RCC 7860 (cell line): Measurements from ENCODE around the gene REC8.
A peak's percentile ranks its signal among the peaks of the same experiment; 100 is the strongest.

Experiments used
- DNase-seq: peaks from one replicate; pipeline ENCODE4 v3.0.0-alpha.2; 2015; ENCODE audit warnings: low spot score
- FAIRE-seq: peaks from 2 replicates; lab custom pipeline; 2012; peaks lifted over from hg19 to GRCh38; lab: Jason Lieb, UNC

Gene REC8

GRCh38 chr14:24138396-24139271, 33.2 kb upstream of the REC8 start:
- no peak for FAIRE-seq
- DNase-seq: no peak

DNA sequence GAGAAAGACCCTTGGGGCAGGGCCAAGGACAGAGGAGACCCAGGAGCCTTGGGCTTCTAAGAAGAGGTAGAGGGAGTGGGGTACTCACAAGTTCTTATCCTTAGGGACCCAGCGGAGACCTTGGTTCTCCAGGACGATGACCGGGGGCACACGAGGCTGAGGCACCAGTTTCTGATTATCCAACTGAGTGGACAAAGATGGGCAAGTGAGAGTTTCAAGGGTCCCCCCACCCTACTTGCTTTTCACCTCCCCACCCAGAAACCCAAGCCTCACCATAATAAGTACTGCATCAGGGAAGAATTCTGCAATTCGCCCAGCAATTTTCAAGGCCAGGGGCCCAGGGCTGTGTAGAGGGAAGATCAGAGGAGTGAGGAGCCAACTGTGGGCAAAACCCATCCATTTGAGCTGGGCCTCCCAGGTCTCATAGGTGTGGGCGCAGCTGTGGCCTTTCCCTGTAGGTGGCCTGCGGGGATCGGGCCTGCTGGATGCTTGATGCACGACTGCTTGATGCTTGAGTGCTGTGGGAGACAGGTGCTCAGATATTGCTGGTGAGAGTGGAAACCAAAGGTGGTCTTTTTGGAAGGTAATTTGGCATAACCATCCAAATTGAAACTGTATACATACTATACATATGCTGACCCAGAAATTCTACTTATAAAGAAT, 32.5 kb upstream of the REC8 start:
- DNase-seq (no peak), FAIRE-seq (no peak)

DNA sequence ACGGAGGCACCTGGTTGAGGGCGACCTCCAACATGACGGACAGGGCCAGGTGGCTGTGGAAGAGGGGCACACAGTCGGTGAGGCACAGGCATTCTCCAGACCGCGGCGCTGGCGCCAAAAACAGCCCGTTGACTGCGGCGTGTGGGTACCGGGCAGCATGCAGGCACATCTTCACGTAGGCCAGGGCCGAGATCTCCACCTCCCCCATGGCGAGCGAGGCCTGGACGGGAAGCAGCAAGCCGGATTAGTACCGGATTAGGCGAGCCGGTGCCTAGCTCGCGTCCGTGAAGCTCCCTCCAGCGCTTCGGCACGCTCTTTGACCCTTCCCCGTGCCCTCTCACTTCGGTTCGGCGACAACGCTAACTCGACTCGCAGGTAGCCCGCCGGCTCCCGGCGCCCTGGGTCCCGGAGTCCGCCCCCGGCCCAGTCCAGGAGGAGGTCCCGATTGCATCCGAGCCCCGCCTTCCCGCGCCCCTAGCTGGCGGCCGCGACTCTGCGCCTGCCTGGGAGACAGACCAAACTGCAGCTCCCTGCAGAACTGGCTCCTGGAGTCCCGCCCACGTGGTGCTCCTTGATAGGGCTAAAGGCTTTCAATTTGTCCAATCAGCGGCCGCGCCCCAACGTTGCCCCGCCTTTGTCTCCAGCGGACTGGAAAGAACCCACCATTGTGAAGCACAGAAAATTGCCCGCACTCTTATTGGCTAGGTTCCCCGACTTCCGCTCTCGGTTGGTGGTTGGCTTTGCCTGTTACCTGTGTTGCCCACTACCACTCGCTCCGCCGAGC, 30.6 kb upstream of the REC8 start, which contains the start of gene EMC9:
Gene EMC9 (minus strand): TSS at position 495 of the 784 bp plus-strand sequence. CDS start 287 bp downstream, at position 208.
- peak; percentile 56 for FAIRE-seq
- DNase-seq: peak; percentile 94

GRCh38 chr14:24143511-24143910, 28.4 kb upstream of the REC8 start:
- no peak for DNase-seq
- FAIRE-seq: no peak

- no peak for DNase-seq
- FAIRE-seq: no peak
Observed at GRCh38 chr14:24144451-24144850, 27.4 kb upstream of the REC8 start.

GRCh38 chr14:24145219-24145618, 26.7 kb upstream of the REC8 start:
- no peak for DNase-seq
- no peak for FAIRE-seq

- DNase-seq: peak; percentile 29
- FAIRE-seq: no peak
Observed at GRCh38 chr14:24145690-24146452, 26.0 kb upstream of the REC8 start.

GRCh38 chr14:24146453-24146977, 25.4 kb upstream of the REC8 start, which contains the start of gene PSME2:
Gene PSME2 (minus strand): TSS chr14:24146610. CDS start chr14:24146581, 29 bp downstream.
- FAIRE-seq: no peak
- peak; percentile 89 for DNase-seq

DNA sequence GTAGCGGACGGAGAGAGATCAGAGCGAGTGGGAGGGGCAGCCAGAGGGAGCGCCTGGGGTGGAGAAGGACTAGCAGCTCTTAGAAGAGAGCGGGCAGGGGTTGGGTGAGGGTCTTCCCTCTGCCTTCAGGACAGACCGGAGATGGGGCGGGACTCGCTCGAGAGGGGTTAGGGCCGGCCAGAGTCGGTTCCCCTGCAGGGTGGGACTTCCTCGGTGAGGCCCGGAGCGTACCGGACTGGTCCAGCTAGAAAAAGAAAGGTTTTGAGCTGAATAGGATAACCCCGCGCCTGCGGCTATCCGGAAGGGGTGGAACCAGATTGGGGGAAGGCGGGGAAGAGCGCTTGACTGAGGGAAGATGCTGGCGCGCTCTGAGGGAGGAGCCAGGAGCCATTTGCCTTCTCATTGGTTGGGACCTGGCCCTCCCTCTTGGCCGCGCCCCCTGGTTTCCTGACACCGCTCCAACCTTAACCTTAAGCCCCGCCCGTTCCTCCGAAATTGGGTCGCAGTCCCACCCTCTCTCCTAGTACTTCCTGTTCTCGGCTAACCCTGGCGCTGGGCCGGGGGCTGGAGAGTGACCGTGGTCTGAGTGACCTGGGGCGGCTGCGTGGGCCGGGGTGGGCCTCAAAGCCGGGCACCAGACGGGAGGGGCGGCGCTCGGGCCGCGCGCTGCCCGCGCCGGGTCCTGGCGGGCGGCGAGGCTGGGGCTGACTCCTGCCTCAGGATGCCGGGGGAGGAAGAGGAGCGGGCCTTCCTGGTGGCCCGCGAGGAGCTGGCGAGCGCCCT, 24.7 kb upstream of the REC8 start, which contains the start of gene RNF31:
Gene RNF31 (plus strand): TSS at position 521 of the 783 bp plus-strand sequence. CDS start 201 bp downstream, at position 722.
- FAIRE-seq (peak; percentile 73), DNase-seq (peak; percentile 79)

- DNase-seq (no peak), FAIRE-seq (no peak)
Observed at GRCh38 chr14:24147761-24148428, 24.0 kb upstream of the REC8 start.

- no peak for DNase-seq
- FAIRE-seq: no peak
Observed at GRCh38 chr14:24149302-24149969, 22.4 kb upstream of the REC8 start.

- FAIRE-seq (no peak), DNase-seq (no peak)
Observed at GRCh38 chr14:24150061-24150460, 21.8 kb upstream of the REC8 start.

- DNase-seq: no peak
- FAIRE-seq: no peak
Observed at GRCh38 chr14:24150567-24150966, 21.3 kb upstream of the REC8 start.

- DNase-seq (no peak), FAIRE-seq (no peak)
Observed at GRCh38 chr14:24150993-24151392, 20.9 kb upstream of the REC8 start.

DNA sequence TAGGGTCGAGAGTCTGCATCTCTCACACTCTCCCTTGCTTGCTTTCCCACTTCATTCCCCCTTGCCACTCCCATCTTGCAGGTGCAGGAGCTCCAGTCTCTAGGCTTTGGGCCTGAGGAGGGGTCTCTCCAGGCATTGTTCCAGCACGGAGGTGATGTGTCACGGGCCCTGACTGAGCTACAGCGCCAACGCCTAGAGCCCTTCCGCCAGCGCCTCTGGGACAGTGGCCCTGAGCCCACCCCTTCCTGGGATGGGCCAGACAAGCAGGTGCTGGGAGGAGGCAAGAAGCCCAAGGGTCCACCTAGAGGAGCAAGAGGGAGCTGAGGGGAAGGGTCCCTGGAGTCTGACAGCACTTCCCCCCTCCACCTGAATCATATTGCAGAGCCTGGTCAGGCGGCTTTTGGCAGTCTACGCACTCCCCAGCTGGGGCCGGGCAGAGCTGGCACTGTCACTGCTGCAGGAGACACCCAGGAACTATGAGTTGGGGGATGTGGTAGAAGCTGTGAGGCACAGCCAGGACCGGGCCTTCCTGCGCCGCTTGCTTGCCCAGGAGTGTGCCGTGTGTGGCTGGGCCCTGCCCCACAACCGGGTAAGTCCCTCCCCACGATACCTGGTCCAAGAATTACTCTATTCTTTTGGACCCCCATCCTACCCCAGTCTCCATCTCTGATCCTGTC, 20.3 kb upstream of the REC8 start:
- FAIRE-seq (no peak), DNase-seq (no peak)

GRCh38 chr14:24155100-24155499, 16.8 kb upstream of the REC8 start:
- DNase-seq (no peak), FAIRE-seq (no peak)

- DNase-seq (no peak), FAIRE-seq (no peak)
Observed at GRCh38 chr14:24156840-24157239, 15.0 kb upstream of the REC8 start.

DNA sequence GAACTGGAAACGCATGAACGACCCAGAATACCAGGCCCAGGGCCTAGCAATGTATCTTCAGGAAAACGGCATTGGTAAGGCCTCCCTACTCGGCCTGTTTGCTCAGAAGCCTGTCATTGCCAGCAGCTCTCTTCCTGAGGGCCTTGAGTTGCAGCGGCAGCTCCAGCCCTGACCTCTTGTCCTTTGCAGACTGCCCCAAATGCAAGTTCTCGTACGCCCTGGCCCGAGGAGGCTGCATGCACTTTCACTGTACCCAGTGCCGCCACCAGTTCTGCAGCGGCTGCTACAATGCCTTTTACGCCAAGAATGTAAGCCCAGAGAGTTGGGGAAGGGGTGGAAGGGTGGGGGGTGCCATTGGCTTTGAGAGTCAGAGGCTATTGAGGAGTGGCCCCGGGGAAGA, 14.5 kb upstream of the REC8 start:
- FAIRE-seq (no peak), DNase-seq (no peak)
